ENCODE measurements around the gene DNAH9. TPM values are rescaled to one million over a fixed set of nuclear protein-coding genes. Genes with fewer than 3 reads are reported as not detected.

The DNAH9 gene
- polyA plus RNA-seq, 1 donor (not counting 4 experiments of a cell fraction or from before 2014, with no cell fraction given) = 0.42 TPM

DNA sequence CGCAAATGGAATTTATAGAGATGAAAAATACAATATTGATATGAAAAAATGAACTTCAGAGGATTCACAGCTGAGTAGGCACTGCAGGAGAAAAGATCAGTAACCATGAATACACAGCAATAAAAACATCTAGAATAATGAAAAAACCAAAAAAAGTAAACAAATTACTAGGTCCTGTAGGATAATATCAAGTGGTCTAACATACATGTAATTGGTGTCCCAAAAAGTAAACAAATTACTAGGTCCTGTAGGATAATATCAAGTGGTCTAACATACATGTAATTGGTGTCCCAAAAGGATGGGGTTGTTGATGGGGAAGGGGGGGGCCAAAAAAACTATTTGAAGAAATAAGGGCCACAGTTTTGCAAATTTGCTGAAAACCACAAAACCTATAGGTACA is 355.7 kb downstream of the DNAH9 start:
- DNase-seq (ENCODE audit: low read depth, low spot score) (no peak), FAIRE-seq (no peak)
- Histone ChIP-seq H3K27ac (ENCODE audit: control insufficient read depth, insufficient read depth, low read length) (no peak overlapping the region), H3K4me2 (ENCODE audit: control insufficient read depth, extremely low read depth, insufficient read depth, low read depth, low read length) (no peak overlapping the region), H3K9ac (ENCODE audit: control insufficient read depth, extremely low read depth, insufficient read depth, low read length) (no peak overlapping the region), H3K4me1 (ENCODE audit: control insufficient read depth, extremely low read depth, insufficient read depth, low read length) (peaks cover 21% of the 10 kb centered on the region), H3K36me3 (ENCODE audit: control insufficient read depth in 2 of 2, extremely low read depth in 1 of 2, insufficient read depth in 2 of 2, low read length in 2 of 2) (no peaks in the 10 kb centered on the region), H3K79me2 (ENCODE audit: control insufficient read depth, insufficient read depth, low read length) (no peaks in the 10 kb centered on the region), H3K4me3 (ENCODE audit: control insufficient read depth in 2 of 3, extremely low read depth in 1 of 3, insufficient read depth in 2 of 3, low read depth in 1 of 3, low read length in 3 of 3) (no peak overlapping the region), H3K9me3 (ENCODE audit: control insufficient read depth, low read depth, low read length) (peaks cover 6% of the 10 kb centered on the region), H4K20me1 (ENCODE audit: control insufficient read depth, extremely low read depth, insufficient read depth, low read length) (no peaks in the 10 kb centered on the region), H3K27me3 (ENCODE audit: control insufficient read depth, extremely low read depth, insufficient read depth, low read length) (no peaks in the 10 kb centered on the region), H3K9me1 (ENCODE audit: control insufficient read depth, extremely low read depth, insufficient read depth, low read length) (no peaks in the 10 kb centered on the region), H2AFZ (ENCODE audit: control insufficient read depth, low read length) (no peak overlapping the region)
- dilution Hi-C loops (cut with MboI; ENCODE audit: extremely low pct_ligation_motif_present, low sequenced_read_pairs) = loop anchor here (25.0 kb wide), 1 partner anchor 917 kb away; no protein-coding TSS in a partner anchor
- TF ChIP-seq EZH2 (IDR thresholded peaks at IDR 0.05; ENCODE audit: low read length) = no peak
- TF ChIP-seq, protein P1, sequence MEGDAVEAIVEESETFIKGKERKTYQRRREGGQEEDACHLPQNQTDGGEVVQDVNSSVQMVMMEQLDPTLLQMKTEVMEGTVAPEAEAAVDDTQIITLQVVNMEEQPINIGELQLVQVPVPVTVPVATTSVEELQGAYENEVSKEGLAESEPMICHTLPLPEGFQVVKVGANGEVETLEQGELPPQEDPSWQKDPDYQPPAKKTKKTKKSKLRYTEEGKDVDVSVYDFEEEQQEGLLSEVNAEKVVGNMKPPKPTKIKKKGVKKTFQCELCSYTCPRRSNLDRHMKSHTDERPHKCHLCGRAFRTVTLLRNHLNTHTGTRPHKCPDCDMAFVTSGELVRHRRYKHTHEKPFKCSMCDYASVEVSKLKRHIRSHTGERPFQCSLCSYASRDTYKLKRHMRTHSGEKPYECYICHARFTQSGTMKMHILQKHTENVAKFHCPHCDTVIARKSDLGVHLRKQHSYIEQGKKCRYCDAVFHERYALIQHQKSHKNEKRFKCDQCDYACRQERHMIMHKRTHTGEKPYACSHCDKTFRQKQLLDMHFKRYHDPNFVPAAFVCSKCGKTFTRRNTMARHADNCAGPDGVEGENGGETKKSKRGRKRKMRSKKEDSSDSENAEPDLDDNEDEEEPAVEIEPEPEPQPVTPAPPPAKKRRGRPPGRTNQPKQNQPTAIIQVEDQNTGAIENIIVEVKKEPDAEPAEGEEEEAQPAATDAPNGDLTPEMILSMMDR (optimal IDR thresholded peaks at IDR 0.05 in 1 of 3, IDR thresholded peaks at IDR 0.05 in 1 of 3, conservative IDR thresholded peaks at IDR 0.05 in 1 of 3; ENCODE audit: extremely low read depth in 1 of 3, insufficient read depth in 2 of 3, low read length in 3 of 3) = no peak

DNA sequence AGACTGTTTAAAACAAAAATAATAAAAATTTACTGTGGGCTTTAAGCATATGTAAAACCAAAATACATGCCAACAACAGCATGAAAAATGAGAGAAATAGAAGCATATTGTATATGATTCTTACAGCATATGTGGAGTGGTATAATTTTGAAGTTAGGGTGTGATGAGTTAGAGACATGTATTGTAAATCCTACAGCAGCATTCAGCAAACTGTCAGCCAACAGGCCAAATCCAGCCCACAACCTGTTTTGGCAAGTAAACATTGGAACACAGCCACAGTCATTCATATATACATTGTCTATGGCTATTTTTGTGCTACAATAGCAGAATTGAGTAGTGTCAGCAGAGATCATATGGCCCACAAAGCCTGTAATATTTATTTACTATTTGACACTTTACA is 356.7 kb downstream of the DNAH9 start:
- FAIRE-seq = peak; percentile 75
- Histone ChIP-seq H2AFZ (ENCODE audit: control insufficient read depth, low read length) (no peak overlapping the region), H3K4me2 (ENCODE audit: control insufficient read depth, extremely low read depth, insufficient read depth, low read depth, low read length) (no peak overlapping the region), H3K9ac (ENCODE audit: control insufficient read depth, extremely low read depth, insufficient read depth, low read length) (no peak overlapping the region), H3K27ac (ENCODE audit: control insufficient read depth, insufficient read depth, low read length) (no peak overlapping the region), H3K4me3 (ENCODE audit: control insufficient read depth in 2 of 3, extremely low read depth in 1 of 3, insufficient read depth in 2 of 3, low read depth in 1 of 3, low read length in 3 of 3) (no peak overlapping the region), H3K79me2 (ENCODE audit: control insufficient read depth, insufficient read depth, low read length) (no peaks in the 10 kb centered on the region), H3K36me3 (ENCODE audit: control insufficient read depth in 2 of 2, extremely low read depth in 1 of 2, insufficient read depth in 2 of 2, low read length in 2 of 2) (no peaks in the 10 kb centered on the region), H3K9me3 (ENCODE audit: control insufficient read depth, low read depth, low read length) (peaks cover 6% of the 10 kb centered on the region), H3K9me1 (ENCODE audit: control insufficient read depth, extremely low read depth, insufficient read depth, low read length) (no peaks in the 10 kb centered on the region), H4K20me1 (ENCODE audit: control insufficient read depth, extremely low read depth, insufficient read depth, low read length) (no peaks in the 10 kb centered on the region), H3K27me3 (ENCODE audit: control insufficient read depth, extremely low read depth, insufficient read depth, low read length) (no peaks in the 10 kb centered on the region), H3K4me1 (ENCODE audit: control insufficient read depth, extremely low read depth, insufficient read depth, low read length) (peaks cover 11% of the 10 kb centered on the region)
- no peak for DNase-seq (ENCODE audit: low read depth, low spot score)
- TF ChIP-seq EZH2 (IDR thresholded peaks at IDR 0.05; ENCODE audit: low read length) = no peak
- TF ChIP-seq, protein P1 (optimal IDR thresholded peaks at IDR 0.05 in 1 of 3, IDR thresholded peaks at IDR 0.05 in 1 of 3, conservative IDR thresholded peaks at IDR 0.05 in 1 of 3; ENCODE audit: extremely low read depth in 1 of 3, insufficient read depth in 2 of 3, low read length in 3 of 3) = no peak
- dilution Hi-C loops (cut with MboI; ENCODE audit: extremely low pct_ligation_motif_present, low sequenced_read_pairs) = loop anchor here (25.0 kb wide), 1 partner anchor 918 kb away; no protein-coding TSS in a partner anchor
